Measurements from ENCODE around the gene RASL11A. TPM values are rescaled to one million over a fixed set of nuclear protein-coding genes. Genes with fewer than 3 reads are reported as not detected.
A peak's percentile ranks its signal among the peaks of the same experiment; 100 is the strongest.

Gene RASL11A
- total and polyA plus RNA-seq, 12 donors, result 3.4 to 28.4 (median 9.2) TPM

DNA sequence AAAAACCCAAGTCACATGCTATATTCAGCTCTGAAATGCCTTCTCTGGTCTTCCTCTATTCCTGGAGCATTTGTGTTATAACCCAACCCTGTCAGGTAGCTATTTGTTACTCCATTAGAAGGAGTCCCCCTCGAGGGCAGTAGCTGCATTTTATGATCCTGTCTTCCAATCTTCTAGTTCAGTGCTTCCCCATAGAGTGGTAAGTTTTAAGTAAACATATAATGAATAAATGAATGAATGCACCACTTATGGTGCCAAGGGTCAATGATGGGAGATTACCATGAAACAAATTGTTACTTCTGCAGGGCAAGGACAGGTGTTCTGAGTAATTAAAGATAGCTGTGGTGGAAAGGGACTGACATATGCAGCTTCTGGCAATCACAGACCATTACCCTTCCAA lies 4.0 kb downstream of the RASL11A start:
- H3K36me3 ChIP-seq (replicated peaks in 1 of 2), result no peaks in the 10 kb centered on the region
- no peaks in the 10 kb centered on the region for H3K9me3 ChIP-seq (replicated peaks in 1 of 3)
- H3K27ac ChIP-seq, result peak overlapping the region in 1 of 5 donors; percentile 52
- no peak for DNase-seq
- TF ChIP-seq, protein P1, sequence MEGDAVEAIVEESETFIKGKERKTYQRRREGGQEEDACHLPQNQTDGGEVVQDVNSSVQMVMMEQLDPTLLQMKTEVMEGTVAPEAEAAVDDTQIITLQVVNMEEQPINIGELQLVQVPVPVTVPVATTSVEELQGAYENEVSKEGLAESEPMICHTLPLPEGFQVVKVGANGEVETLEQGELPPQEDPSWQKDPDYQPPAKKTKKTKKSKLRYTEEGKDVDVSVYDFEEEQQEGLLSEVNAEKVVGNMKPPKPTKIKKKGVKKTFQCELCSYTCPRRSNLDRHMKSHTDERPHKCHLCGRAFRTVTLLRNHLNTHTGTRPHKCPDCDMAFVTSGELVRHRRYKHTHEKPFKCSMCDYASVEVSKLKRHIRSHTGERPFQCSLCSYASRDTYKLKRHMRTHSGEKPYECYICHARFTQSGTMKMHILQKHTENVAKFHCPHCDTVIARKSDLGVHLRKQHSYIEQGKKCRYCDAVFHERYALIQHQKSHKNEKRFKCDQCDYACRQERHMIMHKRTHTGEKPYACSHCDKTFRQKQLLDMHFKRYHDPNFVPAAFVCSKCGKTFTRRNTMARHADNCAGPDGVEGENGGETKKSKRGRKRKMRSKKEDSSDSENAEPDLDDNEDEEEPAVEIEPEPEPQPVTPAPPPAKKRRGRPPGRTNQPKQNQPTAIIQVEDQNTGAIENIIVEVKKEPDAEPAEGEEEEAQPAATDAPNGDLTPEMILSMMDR (IDR thresholded peaks at IDR 0.05), result no peak
- no peak for TF ChIP-seq POLR2A (IDR thresholded peaks at IDR 0.05)
- H3K4me1 ChIP-seq (replicated peaks in 1 of 2), result peaks cover 4 to 7% of the 10 kb centered on the region in 2 donors
- intact Hi-C loops (cut with DNase I), result loop anchor here (10.0 kb wide), 1 partner anchor 290 kb away; no protein-coding TSS in a partner anchor
- H3K27me3 ChIP-seq, result no peaks in the 10 kb centered on the region
- H3K4me3 ChIP-seq, result no peak overlapping the region
- WGBS, 4 donors, result 46 to 55% (median 51%) methylated on average over 1 of the region's 1 CpG

DNA sequence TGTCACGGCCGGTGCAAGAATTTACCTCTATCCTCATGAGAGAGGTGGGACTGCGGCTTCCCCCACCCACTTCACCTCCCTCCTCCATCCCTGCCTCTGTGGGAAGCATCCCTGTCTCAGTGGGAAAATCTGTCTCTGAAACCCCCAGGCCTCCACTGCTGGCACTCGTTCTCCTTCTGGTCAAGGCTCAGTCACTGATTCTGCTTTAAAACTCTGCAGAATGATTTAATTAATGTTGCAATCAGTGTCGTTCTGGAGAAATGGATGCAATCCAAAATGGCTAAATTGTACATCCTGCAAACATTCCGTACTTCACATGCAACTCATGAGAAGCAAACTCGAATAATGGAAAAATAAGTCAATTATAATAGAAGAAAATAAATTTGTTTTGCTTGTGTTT lies 5.6 kb downstream of the RASL11A start:
- Histone ChIP-seq H3K4me3 (no peak overlapping the region), H3K4me1 (replicated peaks in 1 of 2) (peaks cover 0 to 6% of the 10 kb centered on the region in 2 donors), H3K9me3 (replicated peaks in 1 of 3) (no peaks in the 10 kb centered on the region), H3K27ac (peak overlapping the region in 2 of 5 donors; percentile 52 to 60), H3K27me3 (no peaks in the 10 kb centered on the region), H3K36me3 (replicated peaks in 1 of 2) (no peaks in the 10 kb centered on the region)
- intact Hi-C loops (cut with DNase I), result loop anchor here (10.0 kb wide), 1 partner anchor 291 kb away; no protein-coding TSS in a partner anchor
- peak in 1 of 7 donors; percentile 54 for DNase-seq
- 61 to 69% (median 67%) methylated on average over 7 of the region's 7 CpGs for WGBS, 4 donors
- TF ChIP-seq, protein P1 (IDR thresholded peaks at IDR 0.05), result no peak
- no peak for TF ChIP-seq POLR2A (IDR thresholded peaks at IDR 0.05)

DNA sequence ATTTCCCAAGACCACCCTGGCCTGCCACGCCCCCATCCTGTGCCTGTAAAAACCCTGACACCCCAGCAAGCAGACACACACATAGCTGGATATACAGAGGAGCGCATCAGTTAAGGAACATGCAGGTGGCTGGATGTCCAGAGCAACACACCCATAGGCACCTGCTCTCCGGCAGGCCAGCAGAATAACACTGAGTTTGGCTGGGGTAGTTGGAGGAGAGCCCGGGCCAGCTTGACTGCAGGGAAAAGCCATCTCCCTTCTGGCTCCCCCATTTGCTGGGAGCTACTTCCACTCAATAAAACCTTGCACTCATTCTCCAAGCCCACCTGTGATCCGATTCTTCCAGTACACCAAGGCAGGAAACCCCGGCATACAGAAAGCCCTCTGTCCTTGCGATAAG lies 8.9 kb downstream of the RASL11A start:
- WGBS, 4 donors, result 66 to 94% (median 89%) methylated on average over 4 to 7 of the region's 7 CpGs

DNA sequence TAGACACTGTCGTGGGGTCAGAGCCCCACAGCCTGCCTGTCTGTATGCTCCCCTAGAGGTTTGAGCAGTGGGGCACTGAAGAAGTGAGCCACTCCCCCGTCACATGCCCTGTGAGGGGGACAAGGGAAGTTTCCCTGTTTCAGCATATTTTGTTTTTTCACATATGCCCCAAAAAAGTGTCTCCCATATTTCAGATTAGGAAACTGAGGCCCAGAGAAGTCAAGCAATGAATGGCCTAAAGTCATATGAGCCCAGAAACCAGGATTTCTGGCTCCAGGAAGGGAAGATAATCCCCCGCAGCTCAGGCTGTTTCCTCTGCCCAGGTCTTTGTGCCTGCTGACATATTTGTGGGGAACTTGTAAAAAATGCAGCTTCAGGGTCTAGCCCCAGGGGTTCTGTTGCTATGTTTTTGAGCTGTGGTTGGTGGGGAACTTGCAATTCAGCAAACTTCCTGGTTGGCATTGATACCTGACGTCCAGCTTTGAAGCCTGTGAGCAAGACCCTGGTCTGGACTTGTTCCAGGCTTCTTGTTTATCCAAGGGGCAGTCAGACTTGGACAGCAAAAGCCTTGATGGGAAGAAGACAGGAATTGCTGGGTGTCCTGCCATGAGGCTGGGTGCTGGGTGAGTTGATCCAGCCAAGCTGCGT lies 9.5 kb downstream of the RASL11A start:
- no peak for TF ChIP-seq POLR2A (IDR thresholded peaks at IDR 0.05)
- TF ChIP-seq, protein P1 (IDR thresholded peaks at IDR 0.05), result no peak
- intact Hi-C loops (cut with DNase I), result no loop called here
- H3K27ac ChIP-seq, result no peak overlapping the region

More for the DNA sequence above, 8.9 kb downstream of the RASL11A start:
- Histone ChIP-seq H3K27me3 (no peaks in the 10 kb centered on the region), H3K4me3 (no peak overlapping the region), H3K9me3 (replicated peaks in 1 of 3) (no peaks in the 10 kb centered on the region), H3K27ac (no peak overlapping the region), H3K36me3 (replicated peaks in 1 of 2) (no peaks in the 10 kb centered on the region), H3K4me1 (replicated peaks in 1 of 2) (no peaks in the 10 kb centered on the region)
- TF ChIP-seq POLR2A (IDR thresholded peaks at IDR 0.05), result no peak
- TF ChIP-seq, protein P1 (IDR thresholded peaks at IDR 0.05), result no peak
- intact Hi-C loops (cut with DNase I), result loop anchor here (10.0 kb wide), 1 partner anchor 295 kb away; no protein-coding TSS in a partner anchor
- DNase-seq, result peak in 1 of 7 donors; percentile 24

More for the DNA sequence above, 9.5 kb downstream of the RASL11A start:
- Histone ChIP-seq H3K36me3 (replicated peaks in 1 of 2) (no peaks in the 10 kb centered on the region), H3K9me3 (replicated peaks in 1 of 3) (no peaks in the 10 kb centered on the region), H3K4me3 (no peak overlapping the region), H3K4me1 (replicated peaks in 1 of 2) (no peaks in the 10 kb centered on the region), H3K27me3 (no peaks in the 10 kb centered on the region)
- WGBS, 4 donors, result 61 to 74% (median 70%) methylated on average over 4 to 5 of the region's 5 CpGs
- DNase-seq, result peak in 1 of 7 donors; percentile 15

All from adrenal gland (tissue), 12 donors.